ENCODE results near the gene SLC22A23.

DNA sequence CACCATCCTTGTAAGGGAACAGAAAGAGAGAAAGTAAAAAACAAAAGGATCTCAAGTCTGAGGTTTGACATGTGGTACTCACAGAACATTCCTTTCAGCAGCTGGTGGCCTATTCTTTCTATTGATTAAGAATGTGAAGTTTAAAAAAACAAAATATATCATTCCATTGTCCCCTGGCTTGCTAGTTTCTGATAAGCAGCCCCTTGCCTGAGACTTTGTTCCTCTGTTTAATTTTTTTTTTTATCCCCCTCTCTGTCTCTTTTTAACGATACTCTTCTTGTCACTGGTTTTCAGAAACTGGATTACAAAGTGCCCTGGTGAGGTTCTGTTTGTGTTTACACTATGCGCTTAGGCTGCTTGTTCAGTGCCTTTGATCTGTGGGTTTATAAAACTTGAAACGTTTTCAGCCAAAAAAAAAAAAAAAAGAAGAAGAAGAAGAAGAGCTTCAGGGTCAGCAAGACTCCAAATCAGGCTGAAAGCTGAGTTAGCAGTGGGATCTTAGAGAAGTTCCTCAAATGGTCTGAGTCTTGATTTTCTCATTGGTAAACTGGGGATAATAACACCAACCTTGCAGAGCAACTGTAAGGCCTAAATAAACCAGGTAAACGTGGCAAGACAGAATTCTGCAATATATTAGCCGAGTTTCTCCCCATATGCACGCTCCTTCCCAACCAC lies 45.1 kb upstream of the SLC22A23 start:
- TF ChIP-seq, protein P1, sequence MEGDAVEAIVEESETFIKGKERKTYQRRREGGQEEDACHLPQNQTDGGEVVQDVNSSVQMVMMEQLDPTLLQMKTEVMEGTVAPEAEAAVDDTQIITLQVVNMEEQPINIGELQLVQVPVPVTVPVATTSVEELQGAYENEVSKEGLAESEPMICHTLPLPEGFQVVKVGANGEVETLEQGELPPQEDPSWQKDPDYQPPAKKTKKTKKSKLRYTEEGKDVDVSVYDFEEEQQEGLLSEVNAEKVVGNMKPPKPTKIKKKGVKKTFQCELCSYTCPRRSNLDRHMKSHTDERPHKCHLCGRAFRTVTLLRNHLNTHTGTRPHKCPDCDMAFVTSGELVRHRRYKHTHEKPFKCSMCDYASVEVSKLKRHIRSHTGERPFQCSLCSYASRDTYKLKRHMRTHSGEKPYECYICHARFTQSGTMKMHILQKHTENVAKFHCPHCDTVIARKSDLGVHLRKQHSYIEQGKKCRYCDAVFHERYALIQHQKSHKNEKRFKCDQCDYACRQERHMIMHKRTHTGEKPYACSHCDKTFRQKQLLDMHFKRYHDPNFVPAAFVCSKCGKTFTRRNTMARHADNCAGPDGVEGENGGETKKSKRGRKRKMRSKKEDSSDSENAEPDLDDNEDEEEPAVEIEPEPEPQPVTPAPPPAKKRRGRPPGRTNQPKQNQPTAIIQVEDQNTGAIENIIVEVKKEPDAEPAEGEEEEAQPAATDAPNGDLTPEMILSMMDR (conservative IDR thresholded peaks at IDR 0.05; ENCODE audit: low read length) = no peak
- TF ChIP-seq EZH2phosphoT487 (IDR thresholded peaks at IDR 0.05; ENCODE audit: borderline replicate concordance, low read depth, low read length) = no peak
